ENCODE measurements around the gene TBX15.

DNA sequence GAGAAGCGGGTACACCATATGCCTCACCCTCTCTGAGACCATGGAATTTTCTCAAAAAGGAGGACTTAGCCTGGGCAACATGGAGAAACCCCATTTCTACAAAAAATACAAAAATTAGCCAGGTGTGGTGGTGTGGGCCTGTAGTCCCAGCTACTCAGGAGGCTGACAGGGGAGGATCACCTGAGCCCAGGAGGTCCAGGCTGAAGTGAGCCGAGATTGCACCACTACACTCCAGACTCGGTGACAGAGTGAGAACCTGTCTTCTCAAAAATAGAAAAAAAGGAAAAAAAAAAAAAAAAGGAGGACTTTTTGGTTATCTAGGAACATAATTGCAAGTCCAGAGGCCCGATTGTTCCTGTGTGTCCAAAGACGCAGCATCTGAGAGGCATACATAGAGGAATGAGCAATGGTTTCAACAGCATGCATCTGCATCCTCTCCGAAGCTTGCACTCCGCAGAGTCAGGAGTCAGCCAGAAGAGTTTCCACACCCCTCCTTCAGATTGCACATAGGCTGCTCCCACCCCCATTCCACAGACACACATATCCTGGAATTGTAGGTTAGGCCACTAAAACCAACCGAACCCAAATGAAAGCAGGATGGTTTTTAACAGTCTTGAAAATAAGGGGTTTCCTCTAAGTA lies 2.5 kb upstream of the TBX15 start:
- TF ChIP-seq POLR2A (IDR thresholded peaks at IDR 0.05): no peak
- TF ChIP-seq CTCF (IDR thresholded peaks at IDR 0.05): no peak
